HG03432 (cell line): Measurements from ENCODE around the gene SCTR.

Experiments used
- ATAC-seq: cut with Tn5 transposase; IDR thresholded peaks from one replicate; pipeline ENCODE4 v1.9.1; 2021; ENCODE audit warnings: mild to moderate bottlenecking, moderate library complexity; ENCODE audit not compliant: unreplicated experiment

The SCTR gene

DNA sequence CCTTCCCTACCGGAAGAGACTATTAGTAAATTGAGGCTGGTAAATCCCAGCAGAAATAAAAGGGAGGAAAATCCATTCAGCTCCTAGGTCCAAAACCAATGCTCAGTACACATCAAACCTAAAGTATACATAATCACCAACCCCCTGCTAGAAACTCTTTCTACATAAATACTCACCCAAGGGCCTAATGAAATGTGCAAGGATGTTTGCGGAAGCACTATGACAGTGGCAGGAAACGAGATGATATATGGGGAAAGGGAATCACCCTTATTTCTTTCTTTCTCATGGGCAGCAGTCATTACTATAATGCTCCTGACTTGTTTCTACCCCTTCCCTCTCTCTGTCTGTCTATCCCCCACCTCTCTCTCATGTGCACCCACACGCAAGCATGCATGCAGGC, 1.3 kb upstream of the SCTR start:
- ATAC-seq, result no peak

DNA sequence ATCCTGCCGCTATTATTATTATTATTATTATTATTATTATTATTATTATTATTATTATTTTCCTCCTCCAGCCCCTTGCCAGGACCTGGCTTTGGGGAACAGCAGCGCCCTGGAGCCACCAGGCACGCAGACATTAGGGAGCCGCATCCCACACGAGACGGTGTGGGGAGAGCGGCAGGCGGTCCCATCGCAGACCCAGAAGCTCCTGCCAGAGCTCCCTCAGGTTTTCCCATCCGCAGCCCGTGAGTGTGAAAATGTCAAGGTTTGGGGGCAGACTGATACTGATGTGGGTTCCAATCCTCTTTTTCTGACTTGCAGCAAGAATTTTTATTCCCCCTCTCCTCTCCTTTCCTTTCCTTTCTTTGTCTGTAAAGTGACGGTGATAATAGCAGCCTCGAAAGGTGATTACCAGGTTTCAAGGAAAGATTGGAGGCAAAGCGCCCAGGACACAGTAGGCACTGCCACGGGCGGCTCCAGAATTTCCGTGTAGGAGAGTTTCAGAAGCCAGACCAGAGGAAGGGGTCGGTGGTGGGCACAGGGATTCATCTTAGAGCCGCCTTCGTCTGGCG, 816 bp downstream of the SCTR start:
- no peak for ATAC-seq

DNA sequence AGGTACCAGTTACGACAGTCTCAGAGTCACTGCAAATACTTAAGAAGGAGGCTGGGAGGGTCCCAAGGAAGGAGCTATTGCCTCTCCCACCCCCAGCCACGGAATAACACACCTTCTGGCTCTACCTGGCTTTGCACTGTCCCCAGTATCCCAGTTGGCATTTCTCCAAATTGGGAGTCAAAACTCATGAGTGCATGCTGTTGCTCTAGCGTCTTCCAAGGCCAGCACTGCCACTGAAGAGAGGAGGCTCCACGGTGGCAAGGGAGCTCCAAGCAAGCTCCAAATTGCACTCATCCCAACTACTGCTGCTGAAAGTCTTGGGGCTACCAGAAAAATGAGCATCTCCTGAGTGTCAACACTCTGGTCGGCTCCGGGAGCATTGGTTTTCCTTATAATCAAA, 1.6 kb downstream of the SCTR start:
- ATAC-seq, result no peak

DNA sequence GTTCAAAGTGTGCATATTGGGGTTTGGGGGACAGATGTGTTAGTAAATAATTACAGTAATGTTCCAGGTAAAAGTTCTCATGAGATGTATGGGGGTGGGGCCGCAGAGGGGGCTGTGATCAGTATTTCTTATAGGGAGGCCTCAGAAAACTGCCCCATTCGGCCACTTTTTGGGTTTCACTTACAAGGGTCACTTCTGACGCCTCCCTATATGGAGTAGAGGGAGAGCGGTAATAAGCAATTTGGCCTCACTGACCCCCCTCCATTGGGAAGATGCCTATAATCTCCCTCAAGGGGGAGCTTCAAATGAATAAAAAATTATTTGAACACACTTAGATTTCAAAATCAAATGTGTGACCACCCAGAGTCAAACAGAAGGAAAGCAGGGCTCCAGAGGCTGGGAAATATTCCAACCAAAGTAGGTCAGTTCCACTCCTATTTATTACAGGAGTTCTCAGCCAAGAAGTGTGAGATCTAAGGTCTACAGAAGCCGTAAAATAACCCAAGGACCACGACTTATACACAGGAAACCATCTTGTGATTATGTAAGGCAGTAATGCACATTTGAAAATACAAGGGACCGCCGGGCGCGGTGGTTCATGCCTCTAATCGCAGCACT, 2.7 kb downstream of the SCTR start:
- ATAC-seq, result no peak

DNA sequence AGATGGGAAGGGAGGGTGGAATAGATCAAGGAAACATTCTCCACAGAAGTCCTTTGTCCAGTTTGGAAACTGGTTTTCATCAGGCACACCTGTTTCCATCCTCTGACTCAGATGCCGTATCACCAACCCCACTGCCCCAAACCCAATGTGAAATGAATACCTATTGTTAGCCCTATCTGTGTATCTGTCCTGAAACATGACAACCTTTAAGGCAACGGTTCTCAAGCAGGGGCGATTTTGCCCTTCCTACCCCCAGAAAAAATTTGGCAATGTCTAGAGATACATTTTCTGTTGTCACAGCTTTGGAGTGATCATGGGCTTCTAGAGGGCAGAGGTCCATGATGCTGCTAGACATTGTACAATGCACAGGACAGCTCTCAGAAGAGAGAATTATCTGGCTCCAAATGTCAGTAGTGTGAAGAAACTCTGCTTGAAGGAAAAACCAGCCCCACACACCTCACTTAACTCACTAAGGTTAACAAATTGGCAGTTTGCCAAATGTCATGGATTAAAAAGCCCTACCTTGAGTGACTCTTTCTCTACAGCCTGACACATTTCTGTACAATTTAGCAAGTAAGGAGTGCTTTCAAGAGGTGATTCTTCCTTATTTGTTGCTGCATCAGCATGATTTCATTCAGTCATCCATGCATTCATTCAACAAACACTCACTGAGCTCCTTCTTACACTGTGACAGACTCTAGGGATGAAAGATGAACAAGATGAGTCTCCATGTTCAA, 3.4 kb downstream of the SCTR start:
- ATAC-seq, result no peak

DNA sequence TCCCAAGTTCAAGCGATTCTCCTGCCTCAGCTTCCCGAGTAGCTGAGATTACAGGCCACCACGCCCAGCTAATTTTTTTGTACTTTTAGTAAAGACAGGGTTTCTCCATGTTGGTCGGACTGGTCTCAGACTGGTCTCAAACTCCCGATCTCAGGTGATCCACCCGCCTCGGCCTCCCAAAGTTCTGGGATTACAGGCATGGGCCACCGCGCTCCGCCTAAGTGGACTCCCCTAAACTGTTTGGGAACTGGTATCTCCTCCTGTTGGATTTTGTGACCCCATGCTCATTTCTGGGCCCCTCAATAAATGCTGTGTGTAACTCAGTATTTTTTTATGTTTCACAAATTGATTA, 5.2 kb downstream of the SCTR start:
- no peak for ATAC-seq

DNA sequence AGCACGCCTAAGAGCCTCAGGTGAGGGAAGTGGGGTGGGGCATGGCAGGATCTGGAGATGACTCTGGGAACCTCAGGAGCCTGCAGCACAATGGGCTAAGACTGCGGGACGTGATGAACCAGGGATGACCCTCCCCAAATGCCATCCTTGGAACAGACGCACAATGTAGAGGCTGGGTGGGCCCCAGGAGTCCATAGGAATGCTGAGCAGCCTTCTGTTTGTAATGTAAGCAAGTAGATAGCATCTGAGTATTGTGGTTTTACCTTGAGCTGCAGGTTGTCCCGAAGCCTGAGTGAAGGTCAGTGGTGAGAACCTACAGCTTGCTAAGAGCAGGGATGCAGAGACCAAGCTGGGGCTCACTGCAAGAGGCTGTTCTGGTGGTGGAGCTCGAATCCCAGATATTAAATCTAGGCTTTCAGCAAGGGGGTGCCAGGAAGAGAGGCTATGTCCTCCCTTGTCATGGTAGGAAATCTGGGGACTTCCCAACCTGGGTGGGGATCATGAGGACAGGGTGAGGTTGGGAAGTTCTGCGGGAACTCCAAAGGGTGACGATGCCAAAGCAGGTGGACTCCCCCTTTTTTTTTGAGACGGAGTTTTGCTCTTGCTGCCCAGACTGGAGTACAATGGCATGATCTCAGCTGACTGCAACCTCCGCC, 5.8 kb downstream of the SCTR start:
- ATAC-seq, result no peak

DNA sequence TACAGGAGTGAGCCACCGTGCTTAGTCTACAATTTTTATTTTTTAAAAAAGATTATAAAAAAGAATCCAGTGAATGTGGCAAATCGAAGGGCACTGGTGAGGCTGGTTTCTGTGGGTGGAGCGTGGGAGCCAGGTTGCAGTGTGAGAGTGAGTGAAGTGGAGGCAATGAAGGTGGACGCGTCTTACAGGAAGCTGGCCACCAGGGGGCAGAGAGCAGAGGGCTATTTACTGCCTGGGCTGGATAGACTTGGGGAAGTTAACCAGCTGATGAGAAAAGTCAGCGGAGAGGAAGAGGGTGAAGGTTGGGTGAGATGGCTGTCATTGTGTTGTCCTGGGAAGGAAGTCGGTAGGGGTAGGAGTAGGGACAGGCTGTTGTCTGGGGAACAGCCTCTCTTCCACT, 6.8 kb downstream of the SCTR start:
- ATAC-seq, result peak; percentile 86

DNA sequence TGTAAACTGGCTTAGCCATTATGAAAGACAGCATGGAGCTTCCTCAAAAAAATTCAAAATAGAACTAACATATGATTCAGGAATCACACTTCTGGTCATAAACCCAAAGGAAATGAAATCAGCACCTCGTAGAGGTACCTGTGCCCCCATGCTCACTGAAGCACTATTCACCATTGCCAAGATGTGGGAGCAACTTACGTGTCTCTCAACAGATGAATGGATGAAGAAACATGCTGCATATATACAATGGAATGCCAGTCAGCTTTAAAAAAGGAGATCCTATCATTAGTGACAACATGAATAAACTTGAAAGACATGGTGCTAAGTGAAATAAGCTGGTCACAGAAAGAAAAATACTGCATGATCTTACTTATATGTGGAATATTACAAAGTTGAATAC, 8.2 kb downstream of the SCTR start:
- ATAC-seq, result no peak

DNA sequence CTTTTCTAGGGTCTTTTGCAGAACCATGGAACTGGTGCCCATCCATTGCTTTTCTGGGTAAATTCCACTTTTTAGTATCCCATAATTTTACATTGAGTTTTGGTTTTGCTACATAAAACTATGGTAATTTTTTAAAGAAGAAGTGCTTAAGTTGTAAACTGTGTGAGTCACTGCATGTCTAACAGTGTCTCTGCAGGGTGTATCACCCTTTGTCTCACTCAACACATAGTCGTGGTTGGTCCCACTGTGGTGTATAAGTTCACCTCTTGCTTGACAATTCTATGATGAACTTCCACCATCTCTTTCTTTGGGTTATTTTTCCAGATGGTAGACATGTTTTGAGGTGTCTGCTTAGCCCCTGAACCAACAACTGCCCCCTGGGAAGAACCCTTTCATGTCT, 10.5 kb downstream of the SCTR start:
- no peak for ATAC-seq

DNA sequence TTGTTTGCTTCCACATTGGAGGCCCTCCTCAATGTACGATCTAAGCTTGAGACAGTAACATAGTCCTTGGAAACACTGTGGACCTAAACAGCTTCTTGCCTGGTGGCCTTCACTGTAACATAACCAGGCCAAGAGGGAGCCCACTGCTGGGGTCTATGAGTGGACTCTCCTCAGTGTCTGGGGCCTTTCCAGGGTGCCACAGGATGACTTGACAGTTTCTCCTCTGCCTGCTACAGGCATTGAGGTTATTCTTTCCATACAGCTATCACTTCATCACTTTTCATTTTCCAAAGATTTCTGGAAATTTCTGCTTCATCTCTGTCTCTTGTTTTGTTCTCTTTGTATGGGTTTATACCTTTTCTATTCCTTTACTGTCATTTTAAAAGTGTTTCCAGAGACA, 11.3 kb downstream of the SCTR start:
- no peak for ATAC-seq

DNA sequence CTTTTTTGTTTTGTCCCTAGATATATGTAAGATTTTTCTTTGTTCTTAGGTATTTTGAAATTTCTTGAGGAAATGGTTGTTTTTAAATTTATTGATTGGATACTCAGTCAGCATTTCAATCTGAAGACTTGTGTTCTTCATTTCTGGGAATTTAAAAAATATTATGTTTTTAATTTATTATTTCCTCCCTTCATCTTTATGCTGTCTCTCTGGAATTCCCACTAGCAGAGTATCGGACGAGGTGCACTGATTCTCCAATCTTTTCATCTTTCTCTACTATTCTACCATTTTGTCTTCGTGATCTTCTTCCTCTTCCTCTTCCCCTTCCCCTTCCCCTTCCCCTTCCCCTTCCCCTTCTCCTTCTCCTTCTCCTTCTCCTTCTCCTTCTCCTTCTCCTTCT, 12.3 kb downstream of the SCTR start:
- ATAC-seq, result no peak

DNA sequence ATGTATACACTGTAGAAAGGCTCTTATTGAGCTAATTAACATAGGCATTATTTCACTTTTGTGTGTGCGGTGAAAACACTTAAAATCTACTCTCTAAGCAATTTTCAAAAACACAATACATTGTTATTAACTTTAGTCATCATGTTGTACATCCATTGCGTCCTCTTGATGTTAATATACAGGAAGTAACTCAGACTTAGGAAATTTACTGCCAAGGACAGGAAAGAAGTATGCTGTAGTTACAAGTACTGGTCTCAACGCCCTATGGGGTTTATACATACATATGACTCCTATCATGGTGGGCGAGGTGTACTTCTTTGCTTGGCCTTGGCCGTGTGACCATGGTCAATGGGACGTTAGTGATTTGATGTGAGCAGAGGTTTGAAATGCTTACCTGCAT, 15.5 kb downstream of the SCTR start:
- no peak for ATAC-seq

DNA sequence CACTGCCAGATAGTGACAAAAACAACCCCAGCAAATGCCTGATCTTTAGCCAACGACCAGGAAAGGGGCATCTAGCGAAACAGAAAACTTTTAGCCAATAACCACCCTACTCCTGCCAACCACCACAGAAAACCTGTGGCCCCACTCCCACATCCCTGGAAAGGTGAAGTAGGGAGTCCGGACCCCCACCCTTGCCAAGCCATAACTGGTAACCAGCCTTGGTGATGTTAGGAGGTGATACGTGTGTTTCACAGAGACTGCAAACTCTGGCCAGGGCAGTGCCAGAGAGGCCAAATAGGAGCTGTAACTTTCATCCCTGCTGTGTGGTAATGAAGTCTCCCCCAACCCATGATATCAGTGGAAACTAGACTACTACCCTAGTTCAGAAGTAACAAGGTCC, 27.6 kb downstream of the SCTR start:
- ATAC-seq, result no peak

DNA sequence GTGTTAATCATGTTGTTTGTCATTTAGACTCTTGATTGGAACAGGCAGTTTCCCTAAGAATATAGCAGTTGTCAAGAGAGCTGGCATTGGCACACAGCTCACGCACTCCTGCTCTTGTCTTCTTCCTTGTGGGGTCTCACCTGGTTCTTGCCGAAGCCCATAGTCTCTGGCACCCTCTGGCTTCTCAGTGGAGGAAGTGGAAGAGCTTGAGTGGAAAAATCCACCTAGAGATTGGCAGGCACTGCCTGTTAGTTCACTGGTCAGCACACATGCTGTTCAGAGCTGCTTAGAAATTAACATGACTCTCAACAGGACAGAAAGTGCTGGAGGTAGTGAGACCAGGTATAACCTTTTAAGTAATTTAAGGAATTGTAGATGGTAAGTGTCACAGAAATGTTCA, 28.3 kb downstream of the SCTR start:
- ATAC-seq, result no peak

DNA sequence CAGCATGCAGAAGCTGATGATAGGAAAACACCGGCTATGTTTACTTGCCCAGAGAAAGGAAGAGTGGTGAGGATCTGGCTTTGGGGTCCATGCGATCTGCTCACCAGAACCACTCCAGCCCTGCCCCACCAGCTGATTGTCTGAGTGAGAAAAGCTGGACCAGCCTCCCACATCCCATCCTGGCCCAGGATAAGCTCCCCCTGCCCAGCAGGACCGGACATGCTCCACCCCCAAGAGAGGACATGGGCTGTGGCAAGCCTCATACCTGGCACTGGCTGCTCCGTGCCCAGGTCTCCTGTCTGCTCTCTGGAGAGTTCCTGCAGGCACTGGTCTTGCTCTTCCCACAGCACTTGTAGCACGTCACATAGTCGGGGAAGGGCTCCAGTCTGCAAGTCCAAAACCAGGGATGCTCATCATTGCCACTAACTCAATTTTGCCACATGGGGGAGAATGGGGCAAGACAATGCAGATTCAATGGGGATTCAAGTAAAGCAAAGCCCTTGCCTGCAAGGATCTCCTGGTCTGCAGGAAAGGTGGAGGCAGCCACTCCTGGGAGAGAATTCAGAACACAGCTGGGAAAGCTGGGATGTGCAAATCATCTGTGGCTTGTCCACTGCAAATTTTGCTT, 30.0 kb downstream of the SCTR start:
- no peak for ATAC-seq

DNA sequence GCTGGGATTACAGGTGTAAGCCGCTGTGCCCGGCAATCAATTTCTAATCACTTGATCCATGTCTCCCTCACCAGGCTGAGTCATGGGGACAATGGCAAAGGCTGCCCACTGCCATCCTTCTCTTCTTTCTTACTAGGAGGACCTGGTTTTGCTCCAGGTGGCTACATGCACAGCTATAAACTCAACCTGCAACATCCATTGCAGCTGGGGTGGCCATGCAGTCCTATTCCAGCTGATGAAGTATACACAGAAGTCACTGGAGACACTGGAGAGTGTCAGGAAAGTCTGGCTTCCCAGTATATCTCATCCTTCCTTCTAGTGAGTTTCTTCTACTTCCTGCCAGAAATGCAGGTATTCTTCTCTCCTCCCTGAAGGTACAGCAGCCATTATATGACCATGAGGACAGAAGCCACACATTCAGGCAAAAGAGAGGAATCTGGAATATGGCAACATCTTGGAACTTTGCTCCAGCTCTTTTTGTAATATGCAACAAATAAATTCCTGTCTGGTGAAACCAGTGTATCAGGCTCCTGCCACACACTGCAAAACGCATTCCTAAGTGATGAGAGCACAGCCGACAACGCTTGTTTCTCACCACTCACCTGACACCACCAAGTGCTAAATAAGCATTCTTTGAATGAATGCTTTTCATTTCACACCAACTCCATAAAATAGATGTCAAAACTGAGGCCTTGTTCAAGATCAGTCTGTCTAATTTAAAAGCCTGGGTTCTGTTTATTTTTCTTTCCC, 32.3 kb downstream of the SCTR start:
- ATAC-seq, result no peak

DNA sequence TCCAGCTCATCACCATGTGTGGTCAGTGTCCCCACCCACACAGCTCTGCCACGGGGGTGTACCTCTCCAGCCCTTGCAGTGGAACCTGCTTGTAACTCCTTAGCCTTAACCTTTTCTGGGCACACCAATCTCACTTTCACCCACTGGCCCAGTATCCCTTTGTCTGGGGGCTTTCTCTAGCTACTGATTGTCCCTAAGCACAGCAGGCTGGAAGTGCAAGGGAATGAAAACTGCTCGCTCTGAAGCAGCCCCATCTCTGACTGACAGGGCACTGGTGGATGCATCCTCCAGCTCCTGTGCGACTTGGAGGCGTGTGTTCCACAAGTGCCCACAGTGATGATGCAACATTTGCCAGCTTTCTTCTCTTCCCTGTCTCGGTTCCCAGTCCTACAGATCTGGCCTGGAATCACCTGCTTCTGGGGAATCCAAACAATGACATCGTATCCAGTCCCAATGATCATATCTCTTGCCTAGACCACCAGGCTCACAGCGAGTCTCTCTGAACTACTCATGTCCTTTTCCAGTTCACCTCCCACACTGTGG, 33.6 kb downstream of the SCTR start:
- ATAC-seq, result no peak

DNA sequence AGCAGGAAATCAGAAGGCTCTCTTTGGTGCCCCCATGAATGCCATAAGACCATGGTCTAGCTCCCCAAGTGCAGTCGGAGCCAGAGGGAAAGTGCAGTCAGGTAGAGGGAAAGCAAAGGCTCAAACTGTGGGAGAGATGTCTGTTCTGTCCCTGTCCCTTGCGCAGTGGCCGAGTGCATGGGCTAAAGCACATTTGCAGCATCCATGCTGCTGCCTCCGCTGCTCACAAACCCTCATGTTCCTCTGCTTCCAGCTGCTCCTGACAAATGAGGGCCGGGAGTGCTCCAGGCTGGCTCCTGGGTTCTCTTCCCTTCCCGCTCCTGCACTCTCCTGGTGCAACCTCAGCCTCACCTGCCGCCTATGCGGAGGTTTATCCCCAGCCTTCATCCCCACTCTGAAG, 34.2 kb downstream of the SCTR start:
- no peak for ATAC-seq

DNA sequence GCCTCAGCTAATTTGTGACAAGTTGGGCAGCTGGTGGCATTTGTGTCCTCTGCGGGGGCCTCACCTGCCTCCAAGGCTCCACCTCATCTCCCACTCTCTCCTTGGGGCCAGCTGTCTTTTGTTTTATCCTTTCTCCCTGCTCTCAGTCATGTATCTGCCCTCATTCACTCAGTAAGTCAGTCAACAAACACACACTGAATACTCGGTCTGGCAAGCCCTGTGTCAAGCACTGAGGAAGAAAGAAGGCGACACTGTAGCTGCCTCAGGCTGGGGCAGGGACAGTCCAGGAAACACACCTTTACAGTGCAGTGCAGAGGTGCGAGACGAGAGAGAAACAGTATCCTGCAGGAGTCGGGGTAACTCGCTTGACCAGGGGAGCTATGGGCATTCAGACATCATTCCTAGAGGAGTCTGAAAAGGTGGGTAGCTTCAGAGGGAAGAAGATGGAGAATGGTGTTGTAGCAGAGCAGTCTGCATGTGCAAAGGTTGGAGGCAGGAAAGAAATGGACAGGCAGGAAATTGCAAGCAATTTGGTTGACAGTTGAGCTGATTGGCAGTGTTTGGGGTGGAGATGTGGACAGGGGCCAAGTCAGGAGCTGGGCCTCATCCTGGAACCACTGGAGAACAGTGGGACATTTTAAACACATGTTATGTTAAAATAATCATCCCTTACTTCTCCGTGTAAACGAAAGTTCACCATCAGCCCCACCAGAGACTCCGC, 34.9 kb downstream of the SCTR start:
- no peak for ATAC-seq
